HFF-Myc (cell line): ENCODE measurements around the gene C16orf96.

Source experiments
- DNase-seq: peaks from one replicate; pipeline ENCODE4 v3.0.0-alpha.2; 2011; ENCODE audit warnings: low read depth; ENCODE audit errors: extremely low read depth
- H3K4me3 ChIP-seq: replicated peaks from 2 replicates; pipeline ENCODE4 v1.5.1; 2011; ENCODE audit warnings: low read depth, mild to moderate bottlenecking, control low read depth, low read length
- CTCF ChIP-seq: IDR thresholded peaks from 2 replicates; pipeline ENCODE4 v1.5.1; 2012; ENCODE audit warnings: mild to moderate bottlenecking, low read depth, low read length, control low read depth; ENCODE audit errors: missing control alignments

C16orf96 gene

DNA sequence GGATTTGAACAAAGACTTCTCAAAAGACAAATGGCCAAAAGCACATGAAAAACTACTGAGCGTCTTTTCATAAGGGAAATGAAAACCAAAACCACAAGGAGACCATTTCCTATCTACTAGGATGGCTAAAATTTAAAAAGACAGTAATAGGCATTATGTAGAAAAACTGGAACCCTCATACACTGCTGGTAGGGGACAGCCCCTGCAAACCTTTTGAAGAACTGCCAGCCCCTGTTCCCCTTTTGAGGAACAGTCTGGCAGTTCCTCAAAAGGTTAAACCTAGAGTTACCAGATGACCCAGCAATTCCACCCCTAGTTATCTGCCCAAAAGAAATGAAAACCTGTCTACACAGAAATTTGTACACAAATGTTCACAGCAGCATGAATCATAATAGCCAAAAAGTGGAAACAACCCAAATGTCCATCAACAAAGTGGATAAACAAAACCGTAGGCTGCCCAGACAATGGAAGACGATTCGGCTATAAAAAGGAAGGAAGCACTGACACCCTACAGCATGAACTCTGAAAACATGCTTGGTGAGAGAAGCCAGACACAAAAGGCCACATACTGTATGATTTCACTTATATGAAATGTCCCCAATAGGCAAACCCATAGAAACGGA is 40.4 kb upstream of the C16orf96 start:
- no peak overlapping the region for H3K4me3 ChIP-seq
- no peak for DNase-seq
- TF ChIP-seq CTCF = no peak

DNA sequence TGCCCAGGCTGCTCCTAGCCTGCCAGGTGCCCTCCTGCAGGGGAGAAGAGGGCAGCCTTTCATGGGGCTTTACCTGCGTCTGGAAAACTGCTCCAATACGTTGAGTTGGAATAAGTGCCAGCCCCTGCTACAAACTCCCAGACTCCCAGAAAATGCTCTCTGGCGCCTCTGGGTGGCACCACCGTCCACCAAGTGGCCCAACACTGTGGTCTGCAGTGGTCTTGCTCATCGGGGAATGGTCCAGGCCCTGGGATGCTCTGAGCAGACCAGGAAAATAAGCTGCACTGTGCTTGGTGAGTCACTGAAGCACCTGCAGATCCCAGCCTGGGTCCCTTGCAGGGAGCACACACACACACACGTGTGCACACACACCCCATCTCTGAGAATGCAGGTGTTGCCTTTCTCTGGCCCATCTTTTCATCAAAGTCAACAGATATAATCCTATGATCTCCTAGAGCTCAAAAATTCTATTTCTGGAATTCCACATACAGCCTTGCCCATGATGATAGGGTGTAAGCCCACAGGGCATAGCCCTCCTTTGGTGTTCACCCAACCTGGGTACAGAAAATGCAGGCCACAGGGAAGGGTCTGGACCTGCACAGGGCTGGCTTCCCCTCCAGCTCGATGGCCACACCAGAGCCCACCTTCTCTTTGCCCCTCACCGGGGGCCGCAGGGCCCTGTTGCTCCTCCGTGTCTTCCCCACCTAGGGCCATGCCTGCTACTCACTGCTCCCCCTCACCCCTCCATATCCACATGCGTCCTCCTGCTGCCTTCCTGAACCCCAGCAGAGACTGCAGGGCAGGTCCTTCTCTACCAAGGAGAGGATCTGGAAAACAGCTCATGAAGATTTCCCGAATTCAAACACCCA is 38.1 kb upstream of the C16orf96 start:
- DNase-seq = no peak
- no peak overlapping the region for H3K4me3 ChIP-seq
- TF ChIP-seq CTCF = peak; percentile 61

DNA sequence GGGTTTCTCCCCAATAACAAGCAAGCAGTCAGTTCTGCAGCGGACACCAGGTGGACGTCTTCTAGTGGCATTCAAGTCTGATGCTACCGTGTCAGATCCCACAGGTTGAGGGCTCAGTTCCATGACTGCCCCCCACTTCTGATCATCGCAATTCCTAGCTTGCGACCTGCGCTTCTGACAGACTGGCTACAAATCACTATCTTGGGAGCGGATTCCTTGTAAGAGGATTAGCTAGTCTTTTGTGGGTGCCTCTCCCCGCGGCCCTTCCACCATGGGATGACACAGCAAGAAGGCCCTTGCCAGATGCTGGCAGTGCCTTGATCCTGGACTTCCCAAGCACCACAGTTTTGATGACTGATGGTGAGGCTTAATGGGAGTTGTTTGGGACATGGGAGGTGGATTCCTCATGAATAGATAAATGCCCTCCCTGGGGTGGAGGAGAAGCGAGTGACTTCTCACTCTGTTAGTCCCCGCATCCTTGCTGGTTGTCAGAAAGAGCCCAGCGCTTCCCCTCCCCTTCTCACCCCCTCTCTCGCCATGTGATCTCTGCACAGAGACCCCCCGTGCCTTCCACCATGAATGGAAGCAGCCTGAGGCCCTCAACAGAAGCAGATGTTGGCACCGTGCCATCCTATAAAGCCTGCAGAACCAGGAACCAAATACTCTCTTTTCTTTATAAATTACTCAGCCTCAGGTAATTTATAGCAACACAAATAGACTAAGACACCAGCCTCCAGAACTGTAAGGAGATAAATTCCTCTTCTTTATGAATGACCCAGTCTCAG is 36.7 kb upstream of the C16orf96 start:
- H3K4me3 ChIP-seq = no peak overlapping the region
- TF ChIP-seq CTCF = no peak
- no peak for DNase-seq

GRCh38 chr16:4520913-4521312 is 35.2 kb upstream of the C16orf96 start:
- no peak for DNase-seq
- no peak for TF ChIP-seq CTCF
- H3K4me3 ChIP-seq = no peak overlapping the region

GRCh38 chr16:4522051-4522581 is 34.0 kb upstream of the C16orf96 start:
- no peak overlapping the region for H3K4me3 ChIP-seq
- no peak for TF ChIP-seq CTCF

GRCh38 chr16:4523686-4524085 is 32.5 kb upstream of the C16orf96 start:
- DNase-seq = no peak
- no peak for TF ChIP-seq CTCF
- no peak overlapping the region for H3K4me3 ChIP-seq

More at GRCh38 chr16:4522051-4522581, 34.0 kb upstream of the C16orf96 start:
- DNase-seq = no peak
